ENCODE data around the gene SHBG.

Gene SHBG

GRCh38 chr17:7627250-7628121, 2.4 kb upstream of the SHBG start, which contains the start of gene SAT2:
Gene SAT2, minus strand, starts transcription at chr17:7627821. Its CDS starts 186 bp downstream, at chr17:7627635.
- no peak for TF ChIP-seq TOX (CRISPR knock-in tag; IDR thresholded peaks at IDR 0.05; ENCODE audit: borderline replicate concordance)
- TF ChIP-seq, protein P1, sequence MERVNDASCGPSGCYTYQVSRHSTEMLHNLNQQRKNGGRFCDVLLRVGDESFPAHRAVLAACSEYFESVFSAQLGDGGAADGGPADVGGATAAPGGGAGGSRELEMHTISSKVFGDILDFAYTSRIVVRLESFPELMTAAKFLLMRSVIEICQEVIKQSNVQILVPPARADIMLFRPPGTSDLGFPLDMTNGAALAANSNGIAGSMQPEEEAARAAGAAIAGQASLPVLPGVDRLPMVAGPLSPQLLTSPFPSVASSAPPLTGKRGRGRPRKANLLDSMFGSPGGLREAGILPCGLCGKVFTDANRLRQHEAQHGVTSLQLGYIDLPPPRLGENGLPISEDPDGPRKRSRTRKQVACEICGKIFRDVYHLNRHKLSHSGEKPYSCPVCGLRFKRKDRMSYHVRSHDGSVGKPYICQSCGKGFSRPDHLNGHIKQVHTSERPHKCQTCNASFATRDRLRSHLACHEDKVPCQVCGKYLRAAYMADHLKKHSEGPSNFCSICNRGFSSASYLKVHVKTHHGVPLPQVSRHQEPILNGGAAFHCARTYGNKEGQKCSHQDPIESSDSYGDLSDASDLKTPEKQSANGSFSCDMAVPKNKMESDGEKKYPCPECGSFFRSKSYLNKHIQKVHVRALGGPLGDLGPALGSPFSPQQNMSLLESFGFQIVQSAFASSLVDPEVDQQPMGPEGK (CRISPR knock-in tag; IDR thresholded peaks at IDR 0.05; ENCODE audit: borderline replicate concordance): peak; percentile 50; the same call in 1 of the 2 replicates
- peak; percentile 97 for ATAC-seq

- ATAC-seq: no peak
These were observed 1.8 kb downstream of the SHBG start for GRCh38 chr17:7631398-7632380.

DNA sequence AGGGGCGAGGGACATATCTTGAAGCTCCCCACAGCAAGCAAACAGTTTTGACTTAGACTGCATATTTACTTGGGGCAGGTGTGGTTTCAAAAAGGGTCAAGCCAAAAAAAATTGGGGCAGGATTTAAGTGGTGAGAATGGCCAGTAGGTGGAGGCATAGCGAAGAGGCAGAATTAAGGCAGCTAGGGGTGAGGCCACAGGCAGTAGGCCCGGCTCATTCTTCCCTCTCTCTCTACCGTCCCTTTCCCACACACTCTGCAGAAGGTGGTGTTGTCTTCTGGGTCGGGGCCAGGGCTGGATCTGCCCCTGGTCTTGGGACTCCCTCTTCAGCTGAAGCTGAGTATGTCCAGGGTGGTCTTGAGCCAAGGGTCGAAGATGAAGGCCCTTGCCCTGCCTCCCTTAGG, 2.6 kb downstream of the SHBG start:
- peak; percentile 43 for ATAC-seq
- TF ChIP-seq CSDC2 (CRISPR knock-in tag; IDR thresholded peaks at IDR 0.05): no peak

More at GRCh38 chr17:7631398-7632380, 1.8 kb downstream of the SHBG start:
- TF ChIP-seq GLIS3 (CRISPR knock-in tag; IDR thresholded peaks at IDR 0.05): no peak
- no peak for TF ChIP-seq ZC3H10 (CRISPR knock-in tag; IDR thresholded peaks at IDR 0.05)
- no peak for TF ChIP-seq ZNF8 (CRISPR knock-in tag; IDR thresholded peaks at IDR 0.05)
- no peak for TF ChIP-seq ESRRG (CRISPR knock-in tag; IDR thresholded peaks at IDR 0.05)
- TF ChIP-seq TCF4 (CRISPR knock-in tag; IDR thresholded peaks at IDR 0.05; ENCODE audit: borderline replicate concordance): no peak
- no peak for TF ChIP-seq POU6F1 (CRISPR knock-in tag; IDR thresholded peaks at IDR 0.05; ENCODE audit: borderline replicate concordance, low read depth)
- no peak for TF ChIP-seq ZNF70 (CRISPR knock-in tag; IDR thresholded peaks at IDR 0.05)
- no peak for TF ChIP-seq RARB (CRISPR knock-in tag; IDR thresholded peaks at IDR 0.05)
- TF ChIP-seq SNAI2 (CRISPR knock-in tag; IDR thresholded peaks at IDR 0.05): no peak

DNA sequence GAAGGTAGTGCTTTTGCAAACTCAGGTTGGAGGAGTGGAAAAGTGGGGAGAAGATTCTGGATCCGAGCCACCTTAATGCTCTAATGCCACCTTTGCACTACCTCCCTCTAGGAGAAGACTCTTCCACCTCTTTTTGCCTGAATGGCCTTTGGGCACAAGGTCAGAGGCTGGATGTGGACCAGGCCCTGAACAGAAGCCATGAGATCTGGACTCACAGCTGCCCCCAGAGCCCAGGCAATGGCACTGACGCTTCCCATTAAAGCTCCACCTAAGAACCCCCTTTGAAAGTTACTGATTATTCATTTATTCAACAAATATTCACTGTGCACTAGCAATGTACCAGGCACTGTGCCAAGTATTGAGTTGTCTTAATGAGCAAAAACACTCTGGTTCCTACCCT, 3.2 kb downstream of the SHBG start:
- TF ChIP-seq, protein P1 (CRISPR knock-in tag; IDR thresholded peaks at IDR 0.05; ENCODE audit: borderline replicate concordance): no peak
- TF ChIP-seq GLIS3 (CRISPR knock-in tag; IDR thresholded peaks at IDR 0.05) (no peak), ESRRG (CRISPR knock-in tag; IDR thresholded peaks at IDR 0.05) (no peak), TOX (CRISPR knock-in tag; IDR thresholded peaks at IDR 0.05; ENCODE audit: borderline replicate concordance) (no peak), ZFP3 (CRISPR knock-in tag; IDR thresholded peaks at IDR 0.05) (no peak), BACH2 (CRISPR knock-in tag; IDR thresholded peaks at IDR 0.05; ENCODE audit: borderline replicate concordance) (no peak), CSDC2 (CRISPR knock-in tag; IDR thresholded peaks at IDR 0.05) (no peak), ZNF565 (CRISPR knock-in tag; conservative IDR thresholded peaks at IDR 0.05; ENCODE audit: low read depth) (no peak), ZNF8 (CRISPR knock-in tag; IDR thresholded peaks at IDR 0.05) (no peak), TCF4 (CRISPR knock-in tag; IDR thresholded peaks at IDR 0.05; ENCODE audit: borderline replicate concordance) (no peak), ZFP30 (CRISPR knock-in tag; IDR thresholded peaks at IDR 0.05) (no peak), ZC3H10 (CRISPR knock-in tag; IDR thresholded peaks at IDR 0.05) (no peak), ZNF70 (CRISPR knock-in tag; IDR thresholded peaks at IDR 0.05) (no peak), OSR1 (CRISPR knock-in tag; IDR thresholded peaks at IDR 0.05) (no peak), RARB (CRISPR knock-in tag; IDR thresholded peaks at IDR 0.05) (no peak), SNAI2 (CRISPR knock-in tag; IDR thresholded peaks at IDR 0.05) (no peak), POU6F1 (CRISPR knock-in tag; IDR thresholded peaks at IDR 0.05; ENCODE audit: borderline replicate concordance, low read depth) (no peak), ARNTL (CRISPR knock-in tag; IDR thresholded peaks at IDR 0.05; ENCODE audit: borderline replicate concordance, low read depth) (no peak)
- TF ChIP-seq, protein P2, sequence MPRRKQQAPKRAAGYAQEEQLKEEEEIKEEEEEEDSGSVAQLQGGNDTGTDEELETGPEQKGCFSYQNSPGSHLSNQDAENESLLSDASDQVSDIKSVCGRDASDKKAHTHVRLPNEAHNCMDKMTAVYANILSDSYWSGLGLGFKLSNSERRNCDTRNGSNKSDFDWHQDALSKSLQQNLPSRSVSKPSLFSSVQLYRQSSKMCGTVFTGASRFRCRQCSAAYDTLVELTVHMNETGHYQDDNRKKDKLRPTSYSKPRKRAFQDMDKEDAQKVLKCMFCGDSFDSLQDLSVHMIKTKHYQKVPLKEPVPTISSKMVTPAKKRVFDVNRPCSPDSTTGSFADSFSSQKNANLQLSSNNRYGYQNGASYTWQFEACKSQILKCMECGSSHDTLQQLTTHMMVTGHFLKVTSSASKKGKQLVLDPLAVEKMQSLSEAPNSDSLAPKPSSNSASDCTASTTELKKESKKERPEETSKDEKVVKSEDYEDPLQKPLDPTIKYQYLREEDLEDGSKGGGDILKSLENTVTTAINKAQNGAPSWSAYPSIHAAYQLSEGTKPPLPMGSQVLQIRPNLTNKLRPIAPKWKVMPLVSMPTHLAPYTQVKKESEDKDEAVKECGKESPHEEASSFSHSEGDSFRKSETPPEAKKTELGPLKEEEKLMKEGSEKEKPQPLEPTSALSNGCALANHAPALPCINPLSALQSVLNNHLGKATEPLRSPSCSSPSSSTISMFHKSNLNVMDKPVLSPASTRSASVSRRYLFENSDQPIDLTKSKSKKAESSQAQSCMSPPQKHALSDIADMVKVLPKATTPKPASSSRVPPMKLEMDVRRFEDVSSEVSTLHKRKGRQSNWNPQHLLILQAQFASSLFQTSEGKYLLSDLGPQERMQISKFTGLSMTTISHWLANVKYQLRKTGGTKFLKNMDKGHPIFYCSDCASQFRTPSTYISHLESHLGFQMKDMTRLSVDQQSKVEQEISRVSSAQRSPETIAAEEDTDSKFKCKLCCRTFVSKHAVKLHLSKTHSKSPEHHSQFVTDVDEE (CRISPR knock-in tag; IDR thresholded peaks at IDR 0.05): no peak
- ATAC-seq: no peak

All from SK-N-SH treated with all-trans-retinoic acid at 6 μM for 48 hours (cell line).